Measurements from ENCODE around the gene TMPRSS13. TPM values are rescaled to one million over a fixed set of nuclear protein-coding genes. Genes with fewer than 3 reads are reported as not detected.

TMPRSS13 gene
- total and polyA plus RNA-seq, 10 donors: 0.95 to 2.2 (median 1.6) TPM

Other genes with a start within 250 kb of the TMPRSS13 start
- 10 to 100 TPM in 1 of 7 donors, 1 to 10 TPM in 5, under 1 TPM in 1; 0.54 to 10.7 (median 3.6) TPM for gene DSCAML1, start 132.2 kb downstream of the TMPRSS13 start, total RNA-seq
- under 1 TPM; 0.07 to 0.41 (median 0.35) TPM for gene DSCAML1, start 132.2 kb downstream of the TMPRSS13 start, polyA plus RNA-seq
- gene FXYD2, start 104.7 kb downstream of the TMPRSS13 start, total RNA-seq: 10 to 100 TPM in 2 of 7 donors, 1 to 10 TPM in 5; 4.7 to 20.0 (median 7.3) TPM
- gene FXYD2, start 104.7 kb downstream of the TMPRSS13 start, polyA plus RNA-seq: 10 to 100 TPM in 1 of 3 donors, 1 to 10 TPM in 2; 8.3 to 18.4 (median 9.8) TPM
- 100 to 1,000 TPM in 5 of 7 donors, 10 to 100 TPM in 2; 75.4 to 230 (median 140) TPM for gene FXYD6, start 52.7 kb downstream of the TMPRSS13 start, total RNA-seq
- gene FXYD6, start 52.7 kb downstream of the TMPRSS13 start, polyA plus RNA-seq: 10 to 100 TPM; 40.8 to 71.5 (median 51.4) TPM
- gene IL10RA, start 57.0 kb upstream of the TMPRSS13 start, total RNA-seq: 100 to 1,000 TPM; 114 to 239 (median 171) TPM
- gene IL10RA, start 57.0 kb upstream of the TMPRSS13 start, polyA plus RNA-seq: 10 to 100 TPM; 32.9 to 39.4 (median 38.3) TPM
- 1 to 10 TPM in 3 of 7 donors, under 1 TPM in 1, not detected in 3; 0.85 to 1.4 (median 1.2) TPM for gene TMPRSS4, start 147.7 kb upstream of the TMPRSS13 start, total RNA-seq
- gene TMPRSS4, start 147.7 kb upstream of the TMPRSS13 start, polyA plus RNA-seq: under 1 TPM; 0.09 to 0.26 (median 0.21) TPM
- gene SMIM35, start 157.6 kb upstream of the TMPRSS13 start, total RNA-seq: 1 to 10 TPM in 1 of 7 donors, under 1 TPM in 6; 0.20 to 1.3 (median 0.46) TPM
- gene SMIM35, start 157.6 kb upstream of the TMPRSS13 start, polyA plus RNA-seq: under 1 TPM; 0.16 to 0.59 (median 0.33) TPM
- gene SCN4B, start 223.4 kb upstream of the TMPRSS13 start, total RNA-seq: 1 to 10 TPM in 1 of 7 donors, under 1 TPM in 4, not detected in 2; 0.23 to 1.9 (median 0.47) TPM
- under 1 TPM; 0.06 to 0.37 (median 0.14) TPM for gene SCN4B, start 223.4 kb upstream of the TMPRSS13 start, polyA plus RNA-seq
- under 1 TPM in 3 of 7 donors, not detected in 4; 0.03 to 0.15 (median 0.14) TPM for gene SCN2B, start 247.2 kb upstream of the TMPRSS13 start, total RNA-seq
- gene SCN2B, start 247.2 kb upstream of the TMPRSS13 start, polyA plus RNA-seq: under 1 TPM; 0.02 to 0.04 (median 0.03) TPM

Measured in spleen (tissue), 10 donors.